GM18505 (cell line): Measurements from ENCODE around the gene MDFIC.

Source experiments
- ATAC-seq: cut with Tn5 transposase; IDR thresholded peaks from one replicate; pipeline ENCODE4 v1.9.1; 2021; ENCODE audit not compliant: unreplicated experiment
- POLR2A ChIP-seq: IDR thresholded peaks from 4 replicates; pipeline ENCODE4 v1.6.1; 2011; ENCODE audit warnings: borderline replicate concordance; ENCODE audit not compliant: insufficient read depth, insufficient read length; ENCODE audit errors: extremely low read depth

MDFIC gene

GRCh38 chr7:114931656-114932011 lies 9.7 kb downstream of the MDFIC start:
- ATAC-seq, result peak; percentile 75
- TF ChIP-seq POLR2A, result peak; percentile 38

- ATAC-seq, result no peak
- no peak for TF ChIP-seq POLR2A
These were observed 11.1 kb downstream of the MDFIC start for GRCh38 chr7:114932991-114933390.

- ATAC-seq, result no peak
- no peak for TF ChIP-seq POLR2A
These were observed 11.8 kb downstream of the MDFIC start for GRCh38 chr7:114933658-114934057.

- no peak for TF ChIP-seq POLR2A
- no peak for ATAC-seq
These were observed 12.2 kb downstream of the MDFIC start for GRCh38 chr7:114934086-114934485.

GRCh38 chr7:114934713-114935112 lies 12.8 kb downstream of the MDFIC start:
- no peak for TF ChIP-seq POLR2A
- no peak for ATAC-seq

- ATAC-seq, result no peak
- no peak for TF ChIP-seq POLR2A
These were observed 14.6 kb downstream of the MDFIC start for GRCh38 chr7:114936471-114936870.

GRCh38 chr7:114937446-114937845 lies 15.6 kb downstream of the MDFIC start:
- no peak for ATAC-seq
- TF ChIP-seq POLR2A, result no peak

- TF ChIP-seq POLR2A, result no peak
- ATAC-seq, result no peak
These were observed 16.9 kb downstream of the MDFIC start for GRCh38 chr7:114938785-114939184.

GRCh38 chr7:114939484-114940097 lies 17.7 kb downstream of the MDFIC start:
- ATAC-seq, result no peak
- no peak for TF ChIP-seq POLR2A

- no peak for TF ChIP-seq POLR2A
- ATAC-seq, result no peak
These were observed 18.3 kb downstream of the MDFIC start for GRCh38 chr7:114940220-114940619.

GRCh38 chr7:114941692-114942091 lies 19.8 kb downstream of the MDFIC start:
- ATAC-seq, result peak; percentile 51
- TF ChIP-seq POLR2A, result no peak

GRCh38 chr7:114942446-114943175 lies 20.7 kb downstream of the MDFIC start:
- no peak for TF ChIP-seq POLR2A
- peak; percentile 77 for ATAC-seq

- no peak for TF ChIP-seq POLR2A
- no peak for ATAC-seq
These were observed 21.6 kb downstream of the MDFIC start for GRCh38 chr7:114943530-114943929.

- no peak for TF ChIP-seq POLR2A
- no peak for ATAC-seq
These were observed 22.3 kb downstream of the MDFIC start for GRCh38 chr7:114943953-114944744.
